GM12878 (cell line): Measurements from ENCODE around the gene TTYH1. TPM values are rescaled to one million over a fixed set of nuclear protein-coding genes. Genes with fewer than 3 reads are reported as not detected.
"Not testable (repeated sequence)": the region's sequence is repeated elsewhere in the genome, so short reads cannot be mapped to it uniquely, and the experiment has no call there.

Experiments used
- ATAC-seq: fragments of 200-7000 bp; cut with Tn5 transposase; 3 replicates; pipeline ENCODE4 v1.9.1; 2020; ENCODE audit warnings: mild to moderate bottlenecking, moderate library complexity
- BruUV-seq: library from RNA; stranded (reverse); fragments of 400-500 nt; replicated peaks from 2 replicates; lab custom pipeline; 2021; lab: Mats Ljungman, UMichigan
- CTCF ChIA-PET: fragments of 300-600 bp; sonication (Branson Sonifier 250); formaldehyde crosslinking; extraction: SDS; loops from one replicate; lab custom pipeline; 2021; ENCODE audit warnings: inconsistent platforms; lab: Yijun Ruan, JAX
- POLR2A ChIA-PET: fragments of 350-600 bp; formaldehyde crosslinking; extraction: SDS; loops from one replicate; lab custom pipeline; 2021; ENCODE audit warnings: inconsistent platforms; lab: Charles Lee
- RAD21 ChIA-PET: fragments of 300-600 bp; sonication (Branson Sonifier 250); formaldehyde crosslinking; loops from one replicate; lab custom pipeline; 2023; ENCODE audit warnings: antibody characterized with exemption; ENCODE audit not compliant: unreplicated experiment; lab: Charles Lee
- SMC1A ChIA-PET: fragments of 300-600 bp; sonication (Branson Sonifier 250); formaldehyde crosslinking; loops from one replicate; lab custom pipeline; 2023; ENCODE audit not compliant: unreplicated experiment, uncharacterized antibody; lab: Charles Lee
- DNase-seq: peaks from one replicate; pipeline ENCODE4 v3.0.0-alpha.2; 2011; ENCODE audit warnings: low read depth, low spot score
- FAIRE-seq: peaks from 3 replicates; lab custom pipeline; 2011; peaks lifted over from hg19 to GRCh38; lab: Jason Lieb, UNC
- H2AFZ ChIP-seq: 2 replicates; pipeline ENCODE4 v1.6.0; 2011; ENCODE audit warnings: low read depth, low read length, control low read depth; ENCODE audit not compliant: control insufficient read depth
- H3K27ac ChIP-seq: 2 replicates; pipeline ENCODE4 v1.5.1; 2011; ENCODE audit warnings: control low read depth; ENCODE audit not compliant: control insufficient read depth, insufficient read depth
- H3K27me3 ChIP-seq, 2 experiments: replicated peaks in 1 of 2; 2 replicates each; pipeline versions ENCODE4 v1.6.0 to v1.6.1; 2011; ENCODE audit warnings: low read length in 1 of 2; ENCODE audit not compliant: control insufficient read depth in 2 of 2, insufficient read depth in 2 of 2
- H3K36me3 ChIP-seq, 2 experiments: 2 replicates each; pipeline ENCODE4 v1.5.1; 2011; ENCODE audit warnings: low read length in 1 of 2; ENCODE audit not compliant: control insufficient read depth in 2 of 2, insufficient read depth in 2 of 2
- H3K4me1 ChIP-seq: 2 replicates; pipeline ENCODE4 v1.6.1; 2011; ENCODE audit warnings: mild to moderate bottlenecking, low read length, moderate library complexity, mixed read lengths; ENCODE audit not compliant: control insufficient read depth, insufficient read depth
- H3K4me2 ChIP-seq: 2 replicates; pipeline ENCODE4 v1.6.0; 2011; ENCODE audit warnings: control low read depth; ENCODE audit not compliant: control insufficient read depth, insufficient read depth
- H3K4me3 ChIP-seq: fragments of 200-600 bp; sonication (generic); 2 replicates; pipeline ENCODE4 v1.5.1; 2016
- H3K79me2 ChIP-seq: 2 replicates; pipeline ENCODE4 v1.6.0; 2011; ENCODE audit warnings: low read length; ENCODE audit not compliant: control insufficient read depth, insufficient read depth
- H3K9ac ChIP-seq: 2 replicates; pipeline ENCODE4 v1.8.0; 2011; ENCODE audit warnings: low read length, control low read depth, mixed read lengths; ENCODE audit not compliant: control insufficient read depth, insufficient read depth
- H3K9me3 ChIP-seq: replicated peaks from 3 replicates; pipeline ENCODE4 v1.5.1; 2011; ENCODE audit warnings: mild to moderate bottlenecking, low read length; ENCODE audit not compliant: control insufficient read depth, insufficient read depth
- H4K20me1 ChIP-seq: 2 replicates; pipeline ENCODE4 v1.6.0; 2011; ENCODE audit not compliant: control insufficient read depth, insufficient read depth
- BACH1 ChIP-seq: fragments of 450-650 bp; IDR thresholded peaks from 2 replicates; pipeline ENCODE4 v1.6.1; 2017; ENCODE audit warnings: mild to moderate bottlenecking, borderline replicate concordance
- CBFB ChIP-seq: IDR thresholded peaks from 2 replicates; pipeline ENCODE4 v1.6.1; 2016; ENCODE audit warnings: antibody characterized with exemption, low read depth
- CREM ChIP-seq: IDR thresholded peaks from 2 replicates; pipeline ENCODE4 v1.6.1; 2014; ENCODE audit warnings: antibody characterized with exemption, low read depth
- ETV6 ChIP-seq, 2 experiments: fragments of 450-650 bp in 1 of 2; IDR thresholded peaks in 1 of 2; conservative IDR thresholded peaks in 1 of 2; 2 replicates each; pipeline ENCODE4 v1.6.1; 2014; ENCODE audit warnings: antibody characterized with exemption in 1 of 2, borderline replicate concordance in 1 of 2, low read depth in 1 of 2, mild to moderate bottlenecking in 1 of 2, moderate library complexity in 1 of 2
- NFIC ChIP-seq: IDR thresholded peaks from 2 replicates; pipeline ENCODE4 v1.6.1; 2012; ENCODE audit warnings: low read depth, mild to moderate bottlenecking, inconsistent platforms, low read length, moderate library complexity
- ZNF384 ChIP-seq: IDR thresholded peaks from 2 replicates; pipeline ENCODE4 v1.6.1; 2012; ENCODE audit warnings: low read depth, mild to moderate bottlenecking, low read length, improper control_type of control experiment, borderline replicate concordance
- WGBS: methylation state at CpG from one replicate; pipeline ENCODE4 v1.1.6; 2016; ENCODE audit warnings: low lambda C conversion rate; ENCODE audit not compliant: insufficient replicate concordance, insufficient coverage; ENCODE audit errors: missing lambda C conversion rate; 5-methylcytosine and 5-hydroxymethylcytosine counted together
- in situ Hi-C: fragments of 300-500 bp; cut with MboI; formaldehyde crosslinking; loops from 9 replicates; pipeline ENCODE4 v1.14.3; 2018; ENCODE audit warnings: mixed read lengths
- intact Hi-C: fragments of 100-400 bp; cut with micrococcal nuclease; formaldehyde crosslinking; loops from one replicate; pipeline ENCODE4 v1.14.2; 2022; ENCODE audit not compliant: unreplicated experiment
- polyA plus RNA-seq, 11 experiments: library from polyadenylated mRNA; depleted of rRNA in 4 of 11; unstranded in 6 of 11; stranded (reverse) in 5 of 11; fragments of >200 nt; fragmentation: Nextera tagmentation in 4 of 11; fragmentation: Illumina TruSeq in 1 of 11; extraction: Ambion mirVana in 4 of 11; extraction: Trizol in 1 of 11; gene quantifications; 1 replicate in 1 of 11; 2 replicates in 10 of 11; pipeline versions ENCODE4 v1.2.1 to v1.2.3, GENCODE V29; 2011 to 2016; ENCODE audit warnings: inconsistent platforms in 2 of 11, missing spikeins in 2 of 11, low read depth in 1 of 11
- total RNA-seq, 4 experiments: library from RNA; depleted of rRNA in 3 of 4; stranded (reverse); fragments of >200 nt in 3 of 4; fragmentation: Illumina TruSeq in 1 of 4; extraction: Trizol in 1 of 4; gene quantifications; 2 replicates each; pipeline versions ENCODE4 v1.2.1 to v1.2.3, GENCODE V29; 2013 to 2021
- TF ChIP-seq, protein P1 (sequence below): fragments of 450-650 bp; IDR thresholded peaks from 2 replicates; pipeline ENCODE4 v1.6.1; 2017; ENCODE audit warnings: mild to moderate bottlenecking, moderate library complexity

TTYH1 gene
- total and polyA plus RNA-seq, 10 of the 15 experiments (the other 5 are each of a cell fraction or from before 2014, with no cell fraction given) = 0.01 to 0.36 (median 0.09) TPM; not detected in 3

DNA sequence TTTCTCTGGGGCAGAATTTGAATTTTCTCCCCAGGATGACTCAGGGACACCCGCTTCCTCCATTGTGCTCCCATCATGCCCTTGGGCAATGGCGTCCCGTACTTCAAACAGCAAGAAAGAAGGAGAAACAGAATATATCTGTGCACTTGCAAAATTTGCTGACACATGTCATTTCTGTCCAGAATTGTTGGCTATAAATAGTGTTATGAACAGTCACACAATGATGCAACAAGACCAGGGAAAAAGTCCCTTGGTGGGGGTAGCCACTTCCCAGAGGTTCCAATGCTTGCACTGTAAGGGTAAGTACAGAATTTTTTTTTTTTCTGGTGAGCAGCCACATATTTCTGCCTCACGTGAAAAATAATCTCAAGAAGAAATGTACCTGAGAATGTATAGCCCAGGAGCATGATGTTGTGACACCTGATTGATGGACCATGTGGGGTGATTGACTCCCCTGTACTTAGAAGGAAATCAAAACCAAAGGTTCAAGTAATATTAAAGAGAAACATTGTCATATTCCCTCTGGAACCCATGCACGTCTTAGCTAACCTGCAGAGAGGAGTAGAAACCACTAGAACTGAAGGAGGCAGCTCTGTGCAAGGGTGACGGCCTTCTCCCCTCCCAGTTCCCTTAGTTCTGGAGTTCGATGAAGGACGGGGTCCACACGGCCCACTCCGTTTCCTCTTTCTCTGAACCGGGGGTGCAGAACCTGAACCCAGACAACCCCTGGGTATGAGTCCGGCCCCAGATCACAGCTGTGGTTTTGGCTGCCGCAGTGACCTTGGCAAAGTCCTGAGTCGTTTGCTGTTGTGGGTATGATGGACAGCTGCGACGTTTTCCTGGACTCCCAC lies 41.3 kb upstream of the TTYH1 start (continued):
- TF ChIP-seq CREM (0 out of 2 replicates have a peak, but pooled peaks have one; percentile 55), BACH1 (peak; percentile 32; the same call in 1 of the 2 replicates), ZNF384 (peak; percentile 31; the same call in 1 of the 2 replicates), CBFB (peak; percentile 37; the same call in 1 of the 2 replicates), ETV6 (conservative IDR thresholded peaks at IDR 0.05 in 1 of 2, IDR thresholded peaks at IDR 0.05 in 1 of 2; ENCODE audit: borderline replicate concordance in 1 of 2, low read depth in 1 of 2) (peak in 1 of 2 experiments; percentile 74; a peak in 1 of 4 replicates), NFIC (peak; percentile 84; the same call in 1 of the 2 replicates)
- TF ChIP-seq, protein P1, sequence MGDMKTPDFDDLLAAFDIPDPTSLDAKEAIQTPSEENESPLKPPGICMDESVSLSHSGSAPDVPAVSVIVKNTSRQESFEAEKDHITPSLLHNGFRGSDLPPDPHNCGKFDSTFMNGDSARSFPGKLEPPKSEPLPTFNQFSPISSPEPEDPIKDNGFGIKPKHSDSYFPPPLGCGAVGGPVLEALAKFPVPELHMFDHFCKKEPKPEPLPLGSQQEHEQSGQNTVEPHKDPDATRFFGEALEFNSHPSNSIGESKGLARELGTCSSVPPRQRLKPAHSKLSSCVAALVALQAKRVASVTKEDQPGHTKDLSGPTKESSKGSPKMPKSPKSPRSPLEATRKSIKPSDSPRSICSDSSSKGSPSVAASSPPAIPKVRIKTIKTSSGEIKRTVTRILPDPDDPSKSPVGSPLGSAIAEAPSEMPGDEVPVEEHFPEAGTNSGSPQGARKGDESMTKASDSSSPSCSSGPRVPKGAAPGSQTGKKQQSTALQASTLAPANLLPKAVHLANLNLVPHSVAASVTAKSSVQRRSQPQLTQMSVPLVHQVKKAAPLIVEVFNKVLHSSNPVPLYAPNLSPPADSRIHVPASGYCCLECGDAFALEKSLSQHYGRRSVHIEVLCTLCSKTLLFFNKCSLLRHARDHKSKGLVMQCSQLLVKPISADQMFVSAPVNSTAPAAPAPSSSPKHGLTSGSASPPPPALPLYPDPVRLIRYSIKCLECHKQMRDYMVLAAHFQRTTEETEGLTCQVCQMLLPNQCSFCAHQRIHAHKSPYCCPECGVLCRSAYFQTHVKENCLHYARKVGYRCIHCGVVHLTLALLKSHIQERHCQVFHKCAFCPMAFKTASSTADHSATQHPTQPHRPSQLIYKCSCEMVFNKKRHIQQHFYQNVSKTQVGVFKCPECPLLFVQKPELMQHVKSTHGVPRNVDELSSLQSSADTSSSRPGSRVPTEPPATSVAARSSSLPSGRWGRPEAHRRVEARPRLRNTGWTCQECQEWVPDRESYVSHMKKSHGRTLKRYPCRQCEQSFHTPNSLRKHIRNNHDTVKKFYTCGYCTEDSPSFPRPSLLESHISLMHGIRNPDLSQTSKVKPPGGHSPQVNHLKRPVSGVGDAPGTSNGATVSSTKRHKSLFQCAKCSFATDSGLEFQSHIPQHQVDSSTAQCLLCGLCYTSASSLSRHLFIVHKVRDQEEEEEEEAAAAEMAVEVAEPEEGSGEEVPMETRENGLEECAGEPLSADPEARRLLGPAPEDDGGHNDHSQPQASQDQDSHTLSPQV = 0 out of 2 replicates have a peak, but pooled peaks have one; percentile 8
- TF ChIP-seq, all 136 proteins: peak for 28

DNA sequence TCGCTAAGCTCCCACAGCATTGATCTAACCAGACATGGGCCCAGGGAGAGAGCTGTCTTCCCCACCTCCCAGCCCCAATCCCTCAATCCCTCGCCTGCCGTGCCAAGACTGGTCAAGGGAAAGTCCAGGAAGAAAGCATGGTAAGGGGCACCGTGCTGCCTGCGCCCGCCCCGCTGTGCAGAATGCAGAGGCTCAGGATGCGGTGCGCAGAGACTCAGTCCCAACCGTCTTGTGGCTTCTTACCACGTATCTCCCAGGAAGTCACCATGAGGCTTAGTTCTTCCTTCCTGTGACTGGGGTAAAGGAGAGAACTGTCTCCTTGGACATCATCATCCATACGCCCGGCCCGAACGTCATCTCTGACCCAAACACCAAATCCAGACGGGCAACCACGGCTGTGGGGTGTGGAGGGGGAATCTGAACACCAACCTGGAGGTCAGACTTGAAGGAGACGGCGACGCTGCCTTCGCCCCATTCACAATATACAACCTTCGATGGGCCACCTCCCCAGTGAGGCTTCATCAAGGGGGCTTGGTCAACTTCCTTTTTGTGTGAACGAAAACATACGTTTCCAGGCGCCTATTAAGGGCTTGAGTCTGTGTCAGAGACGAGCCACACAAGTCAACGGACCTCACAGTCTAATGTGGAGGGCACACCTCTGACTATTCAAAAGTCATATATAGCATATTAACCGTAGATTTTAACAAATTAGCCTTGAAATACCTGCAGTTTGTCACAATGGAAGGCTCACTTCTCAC lies 39.9 kb upstream of the TTYH1 start:
- H2AFZ ChIP-seq, DNase-seq, in situ Hi-C loops, H3K27ac ChIP-seq, BruUV-seq, FAIRE-seq, H3K4me3 ChIP-seq, H3K79me2 ChIP-seq, H3K27me3 ChIP-seq, H3K9me3 ChIP-seq, ATAC-seq, H4K20me1 ChIP-seq, H3K9ac ChIP-seq, H3K4me2 ChIP-seq, H3K36me3 ChIP-seq, intact Hi-C loops: not testable (repeated sequence)
- SMC1A ChIA-PET = interaction anchor here (0.6 to 1.7 kb wide), 5 partner anchors 10 to 20 kb away, joined by 3 to 5 read pairs (median 3); no protein-coding TSS in a partner anchor
- H3K4me1 ChIP-seq = peaks cover 11% of the 10 kb centered on the region
- 27% methylated on average over 21 of the region's 28 CpGs for WGBS
- RAD21 ChIA-PET = interaction anchor here (0.6 to 1.9 kb wide), 2 partner anchors 8 to 14 kb away, joined by 3 to 5 read pairs; no protein-coding TSS in a partner anchor
- CTCF ChIA-PET = interaction anchor here (1.4 to 2.0 kb wide), 2 partner anchors 14 to 17 kb away, joined by 3 to 6 read pairs; no protein-coding TSS in a partner anchor
- POLR2A ChIA-PET = interaction anchor here (1.5 to 2.3 kb wide), 2 partner anchors 10 to 13 kb away, joined by 3 to 11 read pairs; partner anchors contain the start of gene LAIR1
